GM12875 (cell line): ENCODE measurements around the gene MAU2.
"Not testable (repeated sequence)": the region's sequence is repeated elsewhere in the genome, so short reads cannot be mapped to it uniquely, and the experiment has no call there.

ENCODE experiments used
- H3K4me3 ChIP-seq: one replicate; pipeline ENCODE4 v1.5.1; 2011; ENCODE audit warnings: low read depth, low read length, control low read depth
- TF ChIP-seq, protein P1 (sequence below): IDR thresholded peaks from 2 replicates; pipeline ENCODE4 v1.5.1; 2011; ENCODE audit warnings: low read depth, mild to moderate bottlenecking, control low read depth, inconsistent platforms, low read length, moderate library complexity, borderline replicate concordance; ENCODE audit not compliant: insufficient read depth

MAU2 gene

GRCh38 chr19:19347401-19348110 is 26.9 kb downstream of the MAU2 start:
- no peak overlapping the region for H3K4me3 ChIP-seq
- TF ChIP-seq, protein P1, sequence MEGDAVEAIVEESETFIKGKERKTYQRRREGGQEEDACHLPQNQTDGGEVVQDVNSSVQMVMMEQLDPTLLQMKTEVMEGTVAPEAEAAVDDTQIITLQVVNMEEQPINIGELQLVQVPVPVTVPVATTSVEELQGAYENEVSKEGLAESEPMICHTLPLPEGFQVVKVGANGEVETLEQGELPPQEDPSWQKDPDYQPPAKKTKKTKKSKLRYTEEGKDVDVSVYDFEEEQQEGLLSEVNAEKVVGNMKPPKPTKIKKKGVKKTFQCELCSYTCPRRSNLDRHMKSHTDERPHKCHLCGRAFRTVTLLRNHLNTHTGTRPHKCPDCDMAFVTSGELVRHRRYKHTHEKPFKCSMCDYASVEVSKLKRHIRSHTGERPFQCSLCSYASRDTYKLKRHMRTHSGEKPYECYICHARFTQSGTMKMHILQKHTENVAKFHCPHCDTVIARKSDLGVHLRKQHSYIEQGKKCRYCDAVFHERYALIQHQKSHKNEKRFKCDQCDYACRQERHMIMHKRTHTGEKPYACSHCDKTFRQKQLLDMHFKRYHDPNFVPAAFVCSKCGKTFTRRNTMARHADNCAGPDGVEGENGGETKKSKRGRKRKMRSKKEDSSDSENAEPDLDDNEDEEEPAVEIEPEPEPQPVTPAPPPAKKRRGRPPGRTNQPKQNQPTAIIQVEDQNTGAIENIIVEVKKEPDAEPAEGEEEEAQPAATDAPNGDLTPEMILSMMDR, result no peak

DNA sequence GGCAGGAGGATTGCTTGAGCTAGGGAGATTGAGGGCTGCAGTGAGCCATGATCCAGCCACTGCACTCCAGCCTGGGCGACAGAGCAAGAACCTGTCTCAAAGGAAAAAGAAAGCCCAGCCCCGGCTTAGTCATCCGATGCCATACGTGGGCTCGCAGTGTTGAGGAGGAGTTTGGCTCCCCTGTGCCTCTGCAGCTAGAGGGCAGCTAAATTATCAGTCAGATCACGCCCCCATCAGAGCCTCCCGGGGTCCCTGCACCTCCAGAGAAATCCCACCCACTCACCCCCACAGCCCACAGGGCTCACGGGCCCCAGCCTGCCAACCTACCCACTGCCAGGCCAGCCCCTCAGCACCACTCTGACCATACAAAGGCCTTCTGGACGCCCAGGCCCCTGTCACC is 27.6 kb downstream of the MAU2 start:
- no peak overlapping the region for H3K4me3 ChIP-seq
- TF ChIP-seq, protein P1, result no peak

- H3K4me3 ChIP-seq, result no peak overlapping the region
- TF ChIP-seq, protein P1, result no peak
Measured at GRCh38 chr19:19349365-19349764, 28.7 kb downstream of the MAU2 start.

GRCh38 chr19:19350756-19351155 is 30.1 kb downstream of the MAU2 start:
- not testable (repeated sequence) for H3K4me3 ChIP-seq

DNA sequence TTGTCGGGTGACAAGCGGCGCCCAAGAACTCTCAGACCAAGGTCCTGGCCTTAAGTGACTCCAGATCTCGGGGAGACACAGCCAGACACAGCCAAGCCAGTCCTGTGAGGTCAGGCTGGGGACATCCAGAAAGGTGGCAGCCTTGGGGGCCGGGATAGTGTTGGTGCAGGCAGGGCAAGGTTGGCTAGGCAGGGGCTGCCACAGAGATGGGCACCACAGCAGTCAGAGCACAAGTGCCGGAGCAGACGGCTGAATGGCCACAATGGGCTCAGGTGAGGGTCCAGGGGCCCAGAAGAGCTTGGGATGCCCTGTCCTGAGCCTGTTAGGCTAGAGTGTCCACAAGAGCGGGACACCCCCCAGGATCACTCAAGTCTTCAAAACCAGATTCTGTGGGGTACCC is 32.2 kb downstream of the MAU2 start:
- TF ChIP-seq, protein P1, result no peak
- H3K4me3 ChIP-seq, result no peak overlapping the region

GRCh38 chr19:19354007-19354406 is 33.4 kb downstream of the MAU2 start:
- TF ChIP-seq, protein P1, result no peak
- H3K4me3 ChIP-seq, result no peak overlapping the region

GRCh38 chr19:19354932-19355331 is 34.3 kb downstream of the MAU2 start:
- H3K4me3 ChIP-seq, result no peak overlapping the region
- TF ChIP-seq, protein P1, result no peak

DNA sequence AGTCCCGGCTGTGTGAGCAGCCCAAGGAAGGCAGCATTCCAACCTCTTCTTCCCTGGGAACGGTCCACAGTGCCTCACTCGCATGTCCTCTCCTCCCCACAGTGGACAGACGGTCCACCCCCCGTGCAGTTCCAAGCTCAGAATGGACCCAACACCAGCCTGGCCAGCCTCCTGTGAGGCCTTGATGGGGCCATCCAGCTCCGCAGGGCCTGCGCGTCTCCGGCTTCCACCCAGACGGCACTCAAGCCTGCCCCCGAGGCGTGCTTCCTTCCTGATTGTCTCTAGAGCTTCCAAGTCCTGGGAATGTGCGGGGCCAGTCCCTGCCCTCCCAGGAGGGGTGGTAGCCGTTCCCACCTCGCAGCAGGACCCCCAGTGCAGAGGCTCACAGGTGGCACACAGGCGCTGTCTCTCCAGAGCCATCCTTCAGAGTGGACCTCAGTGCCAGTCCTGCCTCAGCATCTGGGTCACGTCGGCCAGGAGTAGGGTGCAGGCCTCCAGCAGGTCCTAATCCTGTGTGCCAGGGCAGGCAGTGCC is 35.0 kb downstream of the MAU2 start:
- H3K4me3 ChIP-seq, result no peak overlapping the region
- TF ChIP-seq, protein P1, result no peak
